Ovary (tissue), 9 donors: ENCODE measurements around the gene GPR15. TPM values are rescaled to one million over a fixed set of nuclear protein-coding genes. Genes with fewer than 3 reads are reported as not detected.

Source experiments
- DNase-seq, 5 donors: peaks; one replicate each; pipeline ENCODE4 v3.0.0-alpha.2; 2019 to 2020
- H3K27ac ChIP-seq, 2 donors: fragments of 200-600 bp; one replicate each; pipeline versions ENCODE4 v1.5.1 to v1.8.0; 2019 to 2022
- H3K27me3 ChIP-seq: fragments of 200-600 bp; one replicate; pipeline ENCODE4 v1.8.0; 2022
- H3K36me3 ChIP-seq: fragments of 200-600 bp; sonication (generic); one replicate; pipeline ENCODE4 v1.5.1; 2019
- H3K4me1 ChIP-seq: one replicate; pipeline ENCODE4 v1.8.1; 2013; ENCODE audit warnings: mild to moderate bottlenecking, moderate library complexity; ENCODE audit not compliant: insufficient read depth
- H3K4me3 ChIP-seq: fragments of 200-600 bp; sonication (generic); one replicate; pipeline ENCODE4 v1.5.1; 2017
- H3K9me3 ChIP-seq, 2 donors: fragments of 200-600 bp in 1 of 2; sonication (generic) in 1 of 2; one replicate each; pipeline versions ENCODE4 v1.5.1 to v1.8.1; 2013 to 2019; ENCODE audit warnings: mild to moderate bottlenecking in 1 of 2, moderate library complexity in 1 of 2
- CTCF ChIP-seq, 3 donors: fragments of 450-650 bp in 2 of 3; fragments of 200-600 bp in 1 of 3; IDR thresholded peaks; one replicate each; pipeline versions ENCODE4 v1.5.1 to v1.8.0; 2016 to 2022; ENCODE audit warnings: antibody characterized with exemption in 3 of 3, mild to moderate bottlenecking in 1 of 3
- EP300 ChIP-seq: sonication (generic); formaldehyde crosslinking; IDR thresholded peaks from one replicate; pipeline ENCODE4 v1.6.1; 2017; ENCODE audit warnings: antibody characterized with exemption
- POLR2A ChIP-seq: fragments of 450-650 bp; IDR thresholded peaks from one replicate; pipeline ENCODE4 v1.6.1; 2017; ENCODE audit warnings: antibody characterized with exemption, mild to moderate bottlenecking, moderate library complexity
- WGBS, 3 donors: extraction: QIAGEN DNeasy Blood & Tissue Kit in 1 of 3; methylation state at CpG; one replicate each; pipeline versions ENCODE4 v1.1.5 to v1.1.7; 2013 to 2017; 5-methylcytosine and 5-hydroxymethylcytosine counted together
- intact Hi-C, 4 donors: fragments of 100-400 bp; cut with DNase I; formaldehyde crosslinking; loops; one replicate each; pipeline versions ENCODE4 v1.11.0 to v1.15.1; 2022 to 2023
- polyA plus RNA-seq, 2 donors: library from polyadenylated mRNA; stranded (reverse); fragments of 200-250 nt in 1 of 2; fragments of 350-450 nt in 1 of 2; fragmentation: Illumina TruSeq in 1 of 2; extraction: RNeasy Lipid Tissue Mini Kit (QIAGEN cat#74804) in 1 of 2; gene quantifications; one replicate each; pipeline ENCODE4 v1.2.3, GENCODE V29; 2013 to 2014
- total RNA-seq, 7 donors: library from RNA; depleted of rRNA in 2 of 7; stranded (reverse); fragments of >200 nt in 2 of 7; fragmentation: NEBNext Ultra II Directional in 3 of 7; extraction: Animal tissue kit (Norgen Biotek cat#: 25700) in 3 of 7; gene quantifications; one replicate each; pipeline versions ENCODE4 v1.1.0 to v1.2.4, GENCODE V29; 2016 to 2023
- donor health status: DM: no; HTN: no; CAD: no; lungs with moderate emphysema.
- donor health status: DM: no; HTN: no; CAD: no.
- donor health status: Bipolar disorder and iron deficiency.
- donor health status: DM: yes; HTN: yes; CAD: no.
- donor health status: DM: no; HTN: no; CAD: no.
- donor health status: DM: yes; HTN: yes; CAD: no.

Gene GPR15
- total and polyA plus RNA-seq, 9 donors, result 0.23 TPM; not detected in 8

GRCh38 chr3:98565237-98565643, 33.5 kb downstream of the GPR15 start:
- intact Hi-C loops, result no loop called here
- no peaks in the 10 kb centered on the region for H3K27me3 ChIP-seq
- no peaks in the 10 kb centered on the region for H3K36me3 ChIP-seq
- H3K4me3 ChIP-seq, result no peak overlapping the region
- TF ChIP-seq EP300 (no peak), CTCF (IDR thresholded peaks at IDR 0.05) (no peak), POLR2A (no peak)
- no peaks in the 10 kb centered on the region for H3K4me1 ChIP-seq
- no peak overlapping the region for H3K27ac ChIP-seq
- no peaks in the 10 kb centered on the region for H3K9me3 ChIP-seq
- 51 to 81% (median 78%) methylated on average over 3 of the region's 3 CpGs for WGBS, 3 donors
- no peak for DNase-seq

GRCh38 chr3:98565843-98566242, 34.1 kb downstream of the GPR15 start:
- no peak for DNase-seq
- Histone ChIP-seq H3K36me3 (no peaks in the 10 kb centered on the region), H3K27me3 (no peaks in the 10 kb centered on the region), H3K4me3 (no peak overlapping the region), H3K9me3 (no peaks in the 10 kb centered on the region), H3K4me1 (no peaks in the 10 kb centered on the region), H3K27ac (no peak overlapping the region)
- 77 to 86% (median 82%) methylated on average over 6 of the region's 6 CpGs for WGBS, 3 donors
- TF ChIP-seq POLR2A, result no peak
- TF ChIP-seq CTCF (IDR thresholded peaks at IDR 0.05), result no peak
- TF ChIP-seq EP300, result no peak
- intact Hi-C loops, result no loop called here

GRCh38 chr3:98567666-98568270, 36.0 kb downstream of the GPR15 start:
- H3K36me3 ChIP-seq, result no peaks in the 10 kb centered on the region
- H3K4me1 ChIP-seq, result no peaks in the 10 kb centered on the region
- no peak for DNase-seq
- TF ChIP-seq EP300, result no peak
- TF ChIP-seq CTCF (IDR thresholded peaks at IDR 0.05), result no peak
- TF ChIP-seq POLR2A, result no peak
- no peak overlapping the region for H3K4me3 ChIP-seq
- H3K9me3 ChIP-seq, result no peaks in the 10 kb centered on the region
- 56 to 77% (median 68%) methylated on average over 2 of the region's 2 CpGs for WGBS, 3 donors
- no peak overlapping the region for H3K27ac ChIP-seq
- intact Hi-C loops, result no loop called here
- no peaks in the 10 kb centered on the region for H3K27me3 ChIP-seq

- H3K4me3 ChIP-seq, result no peak overlapping the region
- intact Hi-C loops, result no loop called here
- H3K9me3 ChIP-seq, result no peaks in the 10 kb centered on the region
- no peak overlapping the region for H3K27ac ChIP-seq
- DNase-seq, result no peak
- H3K36me3 ChIP-seq, result no peaks in the 10 kb centered on the region
- H3K4me1 ChIP-seq, result no peaks in the 10 kb centered on the region
- 72 to 81% (median 74%) methylated on average over 3 of the region's 3 CpGs for WGBS, 3 donors
- H3K27me3 ChIP-seq, result no peaks in the 10 kb centered on the region
- no peak for TF ChIP-seq POLR2A
- no peak for TF ChIP-seq EP300
- no peak for TF ChIP-seq CTCF (IDR thresholded peaks at IDR 0.05)
Measured at GRCh38 chr3:98568402-98568801, 36.6 kb downstream of the GPR15 start.
